Measurements from ENCODE around the gene SPTBN5.

DNA sequence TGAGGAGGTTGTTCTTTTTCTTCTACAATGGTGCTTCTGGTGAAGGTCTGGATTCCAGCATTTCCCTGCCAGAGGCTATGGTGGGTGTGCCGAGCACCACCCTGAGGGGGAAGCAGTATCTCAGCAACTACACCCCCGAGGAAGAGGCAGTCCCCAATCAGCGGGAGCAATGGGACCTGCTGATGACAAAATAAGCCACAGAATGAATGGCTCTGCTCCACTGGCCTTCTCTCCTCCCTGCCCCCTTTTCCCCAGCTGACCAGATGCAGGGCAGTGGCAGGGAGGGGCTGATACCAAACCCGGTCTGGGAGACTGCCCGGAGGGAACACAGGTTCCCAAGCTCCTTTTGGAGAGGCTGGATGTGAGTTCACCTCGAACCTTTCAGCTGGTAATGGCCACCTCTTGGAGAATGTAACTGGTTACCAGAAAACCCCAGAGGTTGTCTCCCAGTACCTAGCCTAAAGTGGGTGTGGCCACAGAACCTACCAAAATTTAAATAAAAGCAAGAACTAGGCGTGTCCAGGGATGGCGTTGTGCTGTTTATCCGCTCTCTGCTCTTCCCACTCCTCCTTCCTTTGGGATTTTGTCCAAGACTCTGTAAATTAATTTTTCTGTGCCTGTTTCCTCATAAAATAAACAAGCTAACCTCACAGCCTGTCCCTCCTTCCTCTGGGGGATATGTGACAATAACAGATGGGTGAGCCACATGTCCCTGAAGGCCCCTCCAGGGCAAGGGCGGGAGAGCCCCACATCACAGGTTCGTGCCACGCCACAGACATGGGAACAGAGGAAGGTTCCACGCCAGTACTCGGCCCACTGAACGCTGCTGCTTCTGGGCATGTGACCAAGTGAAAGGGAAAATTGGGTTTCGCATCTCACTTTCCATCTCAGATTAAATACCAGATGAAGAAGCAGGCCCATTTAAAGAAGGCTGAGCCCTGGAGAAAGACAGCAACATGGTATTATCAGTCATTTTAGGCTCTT lies 35.1 kb upstream of the SPTBN5 start:
- TF ChIP-seq, protein P1, sequence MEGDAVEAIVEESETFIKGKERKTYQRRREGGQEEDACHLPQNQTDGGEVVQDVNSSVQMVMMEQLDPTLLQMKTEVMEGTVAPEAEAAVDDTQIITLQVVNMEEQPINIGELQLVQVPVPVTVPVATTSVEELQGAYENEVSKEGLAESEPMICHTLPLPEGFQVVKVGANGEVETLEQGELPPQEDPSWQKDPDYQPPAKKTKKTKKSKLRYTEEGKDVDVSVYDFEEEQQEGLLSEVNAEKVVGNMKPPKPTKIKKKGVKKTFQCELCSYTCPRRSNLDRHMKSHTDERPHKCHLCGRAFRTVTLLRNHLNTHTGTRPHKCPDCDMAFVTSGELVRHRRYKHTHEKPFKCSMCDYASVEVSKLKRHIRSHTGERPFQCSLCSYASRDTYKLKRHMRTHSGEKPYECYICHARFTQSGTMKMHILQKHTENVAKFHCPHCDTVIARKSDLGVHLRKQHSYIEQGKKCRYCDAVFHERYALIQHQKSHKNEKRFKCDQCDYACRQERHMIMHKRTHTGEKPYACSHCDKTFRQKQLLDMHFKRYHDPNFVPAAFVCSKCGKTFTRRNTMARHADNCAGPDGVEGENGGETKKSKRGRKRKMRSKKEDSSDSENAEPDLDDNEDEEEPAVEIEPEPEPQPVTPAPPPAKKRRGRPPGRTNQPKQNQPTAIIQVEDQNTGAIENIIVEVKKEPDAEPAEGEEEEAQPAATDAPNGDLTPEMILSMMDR (IDR thresholded peaks at IDR 0.05; ENCODE audit: low read length): no peak
- TF ChIP-seq EZH2phosphoT487 (IDR thresholded peaks at IDR 0.05; ENCODE audit: low read length): no peak
- TF ChIP-seq EZH2 (optimal IDR thresholded peaks at IDR 0.05; ENCODE audit: low read depth, low read length): no peak

All from MM.1S (cell line).